ENCODE measurements around the gene PPHLN1.

DNA sequence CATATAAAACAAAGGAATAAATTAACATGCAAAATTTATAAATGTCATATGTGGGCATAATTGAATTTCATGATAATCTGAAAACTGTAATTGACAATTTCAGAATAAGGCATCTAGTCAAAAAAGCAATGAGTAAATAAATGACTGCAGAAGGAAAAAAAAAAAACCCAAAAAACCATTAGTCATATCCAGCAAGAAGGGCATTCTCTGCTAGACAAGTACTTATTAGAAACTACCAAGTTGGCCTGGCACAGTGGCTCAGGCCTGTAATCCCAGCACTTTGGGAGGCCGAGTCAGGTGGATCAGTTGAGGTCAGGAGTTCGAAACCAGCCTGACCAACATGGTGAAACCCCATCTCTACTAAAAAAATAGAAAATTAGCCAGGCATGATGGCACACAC, 17.6 kb upstream of the PPHLN1 start:
- TF ChIP-seq, protein P1, sequence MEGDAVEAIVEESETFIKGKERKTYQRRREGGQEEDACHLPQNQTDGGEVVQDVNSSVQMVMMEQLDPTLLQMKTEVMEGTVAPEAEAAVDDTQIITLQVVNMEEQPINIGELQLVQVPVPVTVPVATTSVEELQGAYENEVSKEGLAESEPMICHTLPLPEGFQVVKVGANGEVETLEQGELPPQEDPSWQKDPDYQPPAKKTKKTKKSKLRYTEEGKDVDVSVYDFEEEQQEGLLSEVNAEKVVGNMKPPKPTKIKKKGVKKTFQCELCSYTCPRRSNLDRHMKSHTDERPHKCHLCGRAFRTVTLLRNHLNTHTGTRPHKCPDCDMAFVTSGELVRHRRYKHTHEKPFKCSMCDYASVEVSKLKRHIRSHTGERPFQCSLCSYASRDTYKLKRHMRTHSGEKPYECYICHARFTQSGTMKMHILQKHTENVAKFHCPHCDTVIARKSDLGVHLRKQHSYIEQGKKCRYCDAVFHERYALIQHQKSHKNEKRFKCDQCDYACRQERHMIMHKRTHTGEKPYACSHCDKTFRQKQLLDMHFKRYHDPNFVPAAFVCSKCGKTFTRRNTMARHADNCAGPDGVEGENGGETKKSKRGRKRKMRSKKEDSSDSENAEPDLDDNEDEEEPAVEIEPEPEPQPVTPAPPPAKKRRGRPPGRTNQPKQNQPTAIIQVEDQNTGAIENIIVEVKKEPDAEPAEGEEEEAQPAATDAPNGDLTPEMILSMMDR (IDR thresholded peaks at IDR 0.05): no peak
- TF ChIP-seq POLR2AphosphoS5 (IDR thresholded peaks at IDR 0.05) (no peak), EP300 (IDR thresholded peaks at IDR 0.05) (no peak), POLR2A (IDR thresholded peaks at IDR 0.05) (no peak)
